ENCODE results near the gene LYPLAL1. TPM values are rescaled to one million over a fixed set of nuclear protein-coding genes. Genes with fewer than 3 reads are reported as not detected.

The LYPLAL1 gene
- 10 to 100 TPM; 12.2 to 18.9 (median 16.7) TPM for total RNA-seq

DNA sequence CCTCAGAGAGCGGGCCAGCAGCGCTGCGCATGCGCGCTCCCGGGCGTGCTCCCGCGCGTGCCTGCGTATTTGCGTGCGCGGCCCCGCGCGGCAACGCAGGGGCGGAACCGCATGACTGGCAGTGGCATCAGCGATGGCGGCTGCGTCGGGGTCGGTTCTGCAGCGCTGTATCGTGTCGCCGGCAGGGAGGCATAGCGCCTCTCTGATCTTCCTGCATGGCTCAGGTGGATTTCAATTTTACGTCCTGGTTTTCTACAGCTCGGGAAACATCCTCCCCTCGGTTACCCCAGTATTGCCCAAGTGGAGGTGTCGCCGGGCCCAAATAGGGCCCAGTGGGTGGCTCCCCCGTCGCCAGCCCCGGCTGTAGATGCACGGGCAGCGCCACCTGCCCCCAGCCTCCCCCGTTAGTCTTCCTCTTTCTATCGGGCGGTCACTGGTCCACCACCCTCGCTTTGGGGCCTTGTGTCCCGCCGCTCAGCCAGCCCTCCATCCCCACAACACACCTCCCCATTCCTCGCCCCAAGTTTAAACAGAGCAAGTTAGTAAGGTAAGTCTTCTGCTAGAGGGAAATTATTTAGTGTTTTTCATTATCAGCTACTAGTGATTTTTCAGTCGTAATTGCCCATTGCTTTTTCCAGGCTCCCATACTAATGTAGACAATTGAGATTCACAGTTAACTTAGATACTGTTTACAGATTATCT lies at the start of gene LYPLAL1:
TSS of gene LYPLAL1 (plus strand) at position 121 of the 702 bp plus-strand sequence. CDS start at position 134, 13 bp downstream.
- H3K36me3 ChIP-seq, result no peaks in the 10 kb centered on the region
- peaks cover 10 to 45% (median 20%) of the 10 kb centered on the region in 4 donors for H3K4me1 ChIP-seq
- DNase-seq, result peak; percentile 91
- H3K27ac ChIP-seq, result peak within 1 kb of the TSS; percentile 87 to 93 (median 90)
- peak within 1 kb of the TSS; percentile 63 to 91 (median 76) for H3K4me3 ChIP-seq
- 0 to 5% methylated on average over 2 to 32 of the region's 48 CpGs for WGBS, 2 donors (ENCODE audit: low coverage in 1 of 2)
- H3K27me3 ChIP-seq, result no peaks in the 10 kb centered on the region
- intact Hi-C loops (cut with DNase I; ENCODE audit: low total_unique reads) (no loop called here), in situ Hi-C loops (cut with MboI; ENCODE audit: low pct_ligation_motif_present in 1 of 4, low pct_unique_long_range_greater_than_20kb in 1 of 4, low sequenced_read_pairs in 3 of 4) (no loop called here)
- H3K9me3 ChIP-seq, result no peaks in the 10 kb centered on the region
- TF ChIP-seq POLR2AphosphoS5 (IDR thresholded peaks at IDR 0.05) (peak; percentile 95 to 96 (median 96)), POLR2A (IDR thresholded peaks at IDR 0.05) (peak; percentile 78), EP300 (IDR thresholded peaks at IDR 0.05; ENCODE audit: low read depth) (no peak), CTCF (IDR thresholded peaks at IDR 0.05) (no peak)

- no peak for DNase-seq
- 84 to 86% methylated on average over 5 of the region's 5 CpGs for WGBS, 2 donors (ENCODE audit: low coverage in 1 of 2)
- Histone ChIP-seq H3K9me3 (no peaks in the 10 kb centered on the region), H3K27me3 (no peaks in the 10 kb centered on the region), H3K4me1 (peaks cover 0 to 5% (median 0%) of the 10 kb centered on the region in 4 donors), H3K36me3 (no peaks in the 10 kb centered on the region), H3K4me3 (no peak overlapping the region), H3K27ac (no peak overlapping the region)
- intact Hi-C loops (cut with DNase I; ENCODE audit: low total_unique reads), result no loop called here
- no peak for TF ChIP-seq CTCF (IDR thresholded peaks at IDR 0.05)
- no peak for TF ChIP-seq POLR2AphosphoS5 (IDR thresholded peaks at IDR 0.05)
- no peak for TF ChIP-seq EP300 (IDR thresholded peaks at IDR 0.05; ENCODE audit: low read depth)
- TF ChIP-seq POLR2A (IDR thresholded peaks at IDR 0.05), result no peak
- in situ Hi-C loops (cut with MboI; ENCODE audit: low pct_ligation_motif_present in 1 of 4, low pct_unique_long_range_greater_than_20kb in 1 of 4, low sequenced_read_pairs in 3 of 4), result no loop called here
Measured at GRCh38 chr1:219124163-219124562, 49.5 kb upstream of the LYPLAL1 start.

DNA sequence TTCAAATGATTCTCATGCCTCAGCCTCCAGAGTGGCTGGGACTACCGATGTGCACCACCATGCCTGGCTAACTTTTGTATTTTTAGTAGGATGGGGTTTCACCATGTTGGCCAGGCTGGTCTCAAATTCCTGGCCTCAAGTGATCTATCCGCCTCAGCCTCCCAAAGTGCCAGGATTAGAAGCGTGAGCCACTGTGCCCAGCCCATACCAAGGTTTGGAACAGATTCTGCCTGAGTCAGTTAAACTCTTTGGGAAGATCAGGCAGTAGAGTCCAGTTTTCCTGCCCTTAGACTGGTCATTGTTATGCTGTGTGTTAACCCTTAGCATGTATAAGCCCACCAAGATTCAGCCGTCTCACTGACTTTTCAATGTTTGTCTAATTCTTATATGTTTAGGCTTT lies 48.3 kb upstream of the LYPLAL1 start:
- TF ChIP-seq CTCF (IDR thresholded peaks at IDR 0.05), result no peak
- TF ChIP-seq POLR2AphosphoS5 (IDR thresholded peaks at IDR 0.05), result no peak
- TF ChIP-seq POLR2A (IDR thresholded peaks at IDR 0.05), result no peak
- no peak for TF ChIP-seq EP300 (IDR thresholded peaks at IDR 0.05; ENCODE audit: low read depth)
- no peak for DNase-seq
- Histone ChIP-seq H3K4me1 (peaks cover 0 to 5% (median 0%) of the 10 kb centered on the region in 4 donors), H3K9me3 (no peaks in the 10 kb centered on the region), H3K36me3 (no peaks in the 10 kb centered on the region), H3K27ac (no peak overlapping the region), H3K27me3 (no peaks in the 10 kb centered on the region), H3K4me3 (no peak overlapping the region)
- intact Hi-C loops (cut with DNase I; ENCODE audit: low total_unique reads) (no loop called here), in situ Hi-C loops (cut with MboI; ENCODE audit: low pct_ligation_motif_present in 1 of 4, low pct_unique_long_range_greater_than_20kb in 1 of 4, low sequenced_read_pairs in 3 of 4) (no loop called here)
- 90 to 100% methylated on average over 1 to 4 of the region's 4 CpGs for WGBS, 2 donors (ENCODE audit: low coverage in 1 of 2)

DNA sequence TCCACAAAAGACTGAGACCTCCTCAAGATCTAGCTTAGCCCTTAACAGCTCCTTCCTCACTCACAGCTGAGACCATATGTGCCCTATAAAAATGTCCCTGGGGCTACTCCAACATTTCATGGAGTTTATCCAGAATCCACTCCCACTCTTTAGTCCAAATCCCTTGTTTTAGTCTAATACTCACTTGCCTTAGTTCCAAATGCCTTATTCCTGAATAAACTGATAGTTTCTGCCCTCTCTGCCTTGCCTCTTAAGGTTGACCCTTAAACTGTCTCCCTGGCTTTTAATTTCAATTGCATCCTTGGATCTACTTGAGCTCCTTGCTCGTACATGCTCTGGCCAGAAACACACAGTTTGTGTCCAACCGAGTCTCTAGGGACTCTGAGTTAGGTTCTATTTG lies 47.3 kb upstream of the LYPLAL1 start:
- H3K9me3 ChIP-seq, result no peaks in the 10 kb centered on the region
- H3K4me3 ChIP-seq, result no peak overlapping the region
- intact Hi-C loops (cut with DNase I; ENCODE audit: low total_unique reads), result no loop called here
- no peak for TF ChIP-seq CTCF (IDR thresholded peaks at IDR 0.05)
- no peak for TF ChIP-seq POLR2AphosphoS5 (IDR thresholded peaks at IDR 0.05)
- peaks cover 0 to 5% (median 0%) of the 10 kb centered on the region in 4 donors for H3K4me1 ChIP-seq
- no peak overlapping the region for H3K27ac ChIP-seq
- 70 to 83% methylated on average over 2 of the region's 2 CpGs for WGBS, 2 donors (ENCODE audit: low coverage in 1 of 2)
- in situ Hi-C loops (cut with MboI; ENCODE audit: low pct_ligation_motif_present in 1 of 4, low pct_unique_long_range_greater_than_20kb in 1 of 4, low sequenced_read_pairs in 3 of 4), result no loop called here
- no peak for DNase-seq
- no peaks in the 10 kb centered on the region for H3K36me3 ChIP-seq
- no peaks in the 10 kb centered on the region for H3K27me3 ChIP-seq
